Putamen (tissue), 1 donor: ENCODE measurements around the gene CENPT.

Experiments used
- DNase-seq: peaks from one replicate; pipeline ENCODE4 v3.0.0-alpha.2; 2016; ENCODE audit warnings: low spot score

Gene CENPT, protein sequence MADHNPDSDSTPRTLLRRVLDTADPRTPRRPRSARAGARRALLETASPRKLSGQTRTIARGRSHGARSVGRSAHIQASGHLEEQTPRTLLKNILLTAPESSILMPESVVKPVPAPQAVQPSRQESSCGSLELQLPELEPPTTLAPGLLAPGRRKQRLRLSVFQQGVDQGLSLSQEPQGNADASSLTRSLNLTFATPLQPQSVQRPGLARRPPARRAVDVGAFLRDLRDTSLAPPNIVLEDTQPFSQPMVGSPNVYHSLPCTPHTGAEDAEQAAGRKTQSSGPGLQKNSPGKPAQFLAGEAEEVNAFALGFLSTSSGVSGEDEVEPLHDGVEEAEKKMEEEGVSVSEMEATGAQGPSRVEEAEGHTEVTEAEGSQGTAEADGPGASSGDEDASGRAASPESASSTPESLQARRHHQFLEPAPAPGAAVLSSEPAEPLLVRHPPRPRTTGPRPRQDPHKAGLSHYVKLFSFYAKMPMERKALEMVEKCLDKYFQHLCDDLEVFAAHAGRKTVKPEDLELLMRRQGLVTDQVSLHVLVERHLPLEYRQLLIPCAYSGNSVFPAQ

DNA sequence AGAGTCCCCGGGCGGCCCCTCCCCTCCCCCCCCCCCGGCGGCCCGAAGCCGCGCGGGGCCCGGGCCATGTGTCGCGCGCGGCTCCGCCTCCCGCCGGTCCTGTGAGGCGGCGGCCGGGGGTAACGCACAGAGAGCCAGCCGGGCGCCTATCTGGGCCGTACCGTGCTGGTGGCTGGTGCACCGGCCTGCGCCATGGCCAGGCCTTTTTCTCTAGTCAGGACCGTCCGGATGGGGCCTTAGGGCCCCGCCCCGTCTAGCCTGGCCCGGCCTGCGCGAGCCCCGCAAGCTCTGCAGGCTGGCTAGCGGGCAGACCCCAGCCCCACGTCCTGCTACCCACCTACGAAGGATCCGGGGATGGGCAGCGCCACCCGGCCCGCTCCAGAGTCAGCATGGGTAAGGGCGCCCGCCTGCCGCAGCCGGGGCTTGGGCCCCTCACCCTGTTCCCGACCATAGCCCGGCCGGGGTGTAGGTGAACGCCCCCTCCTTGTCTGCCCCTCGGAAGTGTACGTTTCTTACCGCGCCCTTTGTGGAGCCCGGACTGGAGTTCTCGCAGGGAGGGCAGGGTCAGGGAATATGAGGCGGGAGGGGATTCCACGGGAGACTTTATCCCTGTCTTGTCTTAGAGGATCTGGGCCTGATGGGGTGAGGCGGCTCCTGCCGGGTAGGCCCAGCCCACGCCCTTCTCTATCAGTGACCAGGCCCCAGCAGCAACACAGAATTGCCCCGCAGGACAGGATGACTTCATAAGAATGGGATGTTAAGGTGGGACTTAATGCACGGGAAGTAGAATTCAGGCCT, at the start of gene CENPT:
Gene CENPT (minus strand): TSS at position 630 of the 798 bp plus-strand sequence. CDS start 13,834 bp downstream, outside the sequence.
- no peak for DNase-seq

DNA sequence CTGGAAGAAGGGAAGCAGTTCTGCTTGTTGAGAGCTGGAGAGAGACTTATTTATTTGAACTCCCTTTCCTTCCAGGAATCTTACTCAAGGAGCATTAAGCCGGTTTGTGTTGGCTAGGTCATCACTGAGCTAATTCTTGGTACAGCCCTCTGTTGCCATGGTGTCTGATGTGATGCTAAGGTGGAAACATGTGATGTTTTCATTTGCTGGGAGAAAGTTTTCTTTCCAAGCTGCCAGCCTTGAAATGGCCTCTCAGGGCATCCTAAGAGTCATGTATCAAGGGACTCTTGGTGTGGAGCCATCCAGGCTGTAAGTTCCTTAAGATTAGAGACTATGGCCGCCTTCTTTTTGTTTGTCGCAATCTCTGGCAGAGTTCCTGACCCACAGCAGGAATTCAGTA, 49.7 kb upstream of the CENPT start:
- no peak for DNase-seq

DNA sequence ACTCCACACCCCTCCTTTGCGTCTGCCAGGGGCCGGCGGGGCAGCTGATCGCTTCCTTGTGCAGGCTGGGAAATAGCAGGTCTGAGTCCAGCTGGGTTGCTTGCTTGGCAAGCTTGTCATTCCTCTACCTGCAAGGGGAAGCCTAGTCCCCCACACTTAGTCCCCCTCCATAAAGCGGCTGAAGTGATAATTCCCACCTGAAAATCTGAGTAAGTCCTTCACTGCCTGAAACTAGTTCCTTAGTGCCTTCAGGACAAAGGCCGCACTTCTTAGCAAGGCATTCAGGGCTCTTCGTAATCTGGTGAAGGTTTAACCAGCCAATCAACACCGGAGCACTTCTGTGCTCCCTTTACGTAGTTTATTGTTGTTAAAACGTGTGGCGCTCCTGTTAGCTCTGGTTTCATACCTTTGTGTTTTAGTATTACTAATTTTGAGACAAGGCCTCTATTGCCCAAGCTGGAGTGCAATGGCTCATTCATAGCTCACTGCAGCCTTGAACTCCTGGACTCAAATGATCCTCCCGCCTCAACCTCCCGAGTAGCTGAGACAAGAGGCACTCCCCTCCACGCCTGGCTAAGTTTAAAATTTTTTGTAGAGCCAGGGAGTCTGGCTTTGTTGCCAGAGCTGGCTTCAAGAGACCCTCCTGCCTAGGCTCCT, 46.4 kb upstream of the CENPT start:
- no peak for DNase-seq

DNA sequence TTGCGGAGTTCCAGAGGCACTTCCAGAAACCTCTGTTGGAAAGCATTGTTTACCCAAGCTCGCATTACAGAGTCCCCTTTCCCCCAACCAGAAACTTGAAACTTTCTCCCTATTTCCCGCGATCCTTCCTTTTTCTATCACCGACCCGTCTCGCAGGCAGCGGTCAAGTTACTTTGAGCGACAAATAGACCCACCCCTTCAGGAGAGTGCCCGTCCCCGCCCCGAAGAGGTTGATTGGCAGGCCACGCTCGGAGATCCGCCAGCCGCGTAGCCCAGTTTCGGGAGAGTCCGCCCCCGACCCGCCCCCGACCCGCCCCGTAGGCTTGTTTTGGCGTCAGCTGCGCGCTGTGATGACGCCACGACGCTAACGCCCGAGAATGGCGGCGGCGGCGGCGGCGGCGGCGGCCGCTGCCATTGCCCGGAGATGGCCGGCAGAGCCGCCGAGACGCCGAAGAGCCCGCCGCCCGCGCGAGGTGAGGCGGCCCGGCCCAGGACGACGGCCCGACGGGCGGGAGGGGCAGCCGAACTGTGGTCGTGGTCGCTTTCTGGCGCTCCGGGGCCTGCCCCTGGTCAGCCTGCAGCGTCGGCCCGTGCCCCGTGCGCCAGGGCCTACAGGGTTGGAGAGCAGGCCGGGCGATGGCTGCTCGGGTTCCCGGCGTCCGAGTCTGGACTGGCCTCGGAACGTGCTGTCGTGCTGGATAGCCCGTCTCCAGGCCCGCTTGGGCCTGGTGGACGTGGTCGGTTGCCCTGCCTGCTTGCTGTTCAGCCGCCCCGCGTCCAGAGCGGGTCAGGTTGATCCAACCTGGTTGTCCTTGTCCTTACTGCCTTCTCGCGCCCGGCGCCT, 45.6 kb upstream of the CENPT start, which contains the start of gene PSKH1:
Gene PSKH1 (plus strand): TSS at position 356 of the 844 bp plus-strand sequence. CDS start 15,496 bp downstream, outside the sequence.
- peak; percentile 97 for DNase-seq

DNA sequence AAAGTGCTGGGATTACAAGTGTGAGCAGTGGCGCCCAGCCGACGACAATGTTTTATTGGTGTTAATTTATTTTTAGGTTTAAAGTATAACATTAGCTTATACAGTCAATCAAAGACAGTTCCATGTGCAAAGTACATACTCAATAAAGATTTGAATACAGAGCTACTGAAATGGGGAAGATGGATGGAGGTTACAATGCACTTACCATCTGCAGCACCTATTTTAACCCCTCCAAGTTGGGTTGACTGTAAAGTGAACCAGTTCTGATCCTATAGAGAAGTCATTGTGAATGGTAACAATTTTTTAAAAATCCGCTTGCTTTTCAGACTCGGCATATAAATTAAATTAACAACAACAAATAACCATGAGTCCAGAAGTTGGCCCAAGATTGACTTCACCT, 44.9 kb upstream of the CENPT start:
- DNase-seq = no peak

DNA sequence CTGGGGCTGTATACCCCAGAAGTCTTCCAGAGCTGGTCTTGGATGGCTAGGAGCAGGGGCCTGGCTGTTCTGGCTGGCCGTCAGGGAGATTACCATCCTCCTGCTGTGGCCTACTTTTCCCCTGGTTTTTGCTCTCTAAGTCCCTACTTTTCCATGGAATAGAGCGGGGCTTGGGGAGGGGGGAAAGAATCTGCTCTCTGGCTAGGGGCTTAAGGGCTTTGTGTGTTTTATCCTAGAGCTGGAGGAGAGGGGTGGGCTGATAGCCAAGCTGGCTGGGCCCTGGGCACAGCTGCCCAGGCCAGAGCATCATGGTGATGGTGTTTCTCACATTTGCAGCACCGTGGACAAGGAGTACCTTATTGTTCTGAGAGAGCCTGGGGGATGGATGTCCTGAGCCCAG, 40.8 kb upstream of the CENPT start:
- DNase-seq = no peak

DNA sequence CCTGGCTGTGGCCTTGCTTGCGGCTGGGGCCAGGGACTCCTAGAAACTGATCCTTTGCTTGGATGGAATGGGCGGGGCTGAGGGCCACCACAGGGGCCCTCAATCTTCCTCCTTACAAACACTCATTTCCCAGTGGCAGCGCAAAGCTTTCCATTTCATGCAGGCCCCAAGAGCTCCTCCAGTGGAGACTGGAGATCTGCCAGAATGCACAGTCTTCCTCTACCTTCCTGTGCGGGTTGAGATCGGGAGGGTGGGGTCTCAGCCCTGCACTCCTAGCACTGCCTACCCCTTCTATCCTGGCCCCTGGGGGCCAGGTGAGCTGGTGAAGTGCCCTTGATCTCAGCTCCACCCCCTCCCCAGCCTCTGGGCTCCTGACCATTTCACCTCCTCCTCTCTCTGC, 38.9 kb upstream of the CENPT start:
- no peak for DNase-seq

DNA sequence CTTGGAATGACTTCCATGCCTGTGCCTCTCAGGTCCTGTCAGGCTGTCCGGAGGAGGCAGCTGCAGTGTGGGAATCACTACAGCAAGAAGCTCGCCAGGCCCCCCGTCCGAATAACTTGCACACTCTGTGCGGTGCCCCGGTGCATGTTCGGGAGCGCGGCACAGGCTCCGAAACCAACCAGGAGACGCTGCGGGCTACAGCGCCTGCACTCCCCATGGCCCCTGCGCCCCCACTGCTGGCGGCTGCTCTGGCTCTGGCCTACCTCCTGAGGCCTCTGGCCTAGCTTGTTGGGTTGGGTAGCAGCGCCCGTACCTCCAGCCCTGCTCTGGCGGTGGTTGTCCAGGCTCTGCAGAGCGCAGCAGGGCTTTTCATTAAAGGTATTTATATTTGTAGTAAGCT, 38.5 kb upstream of the CENPT start:
- no peak for DNase-seq

DNA sequence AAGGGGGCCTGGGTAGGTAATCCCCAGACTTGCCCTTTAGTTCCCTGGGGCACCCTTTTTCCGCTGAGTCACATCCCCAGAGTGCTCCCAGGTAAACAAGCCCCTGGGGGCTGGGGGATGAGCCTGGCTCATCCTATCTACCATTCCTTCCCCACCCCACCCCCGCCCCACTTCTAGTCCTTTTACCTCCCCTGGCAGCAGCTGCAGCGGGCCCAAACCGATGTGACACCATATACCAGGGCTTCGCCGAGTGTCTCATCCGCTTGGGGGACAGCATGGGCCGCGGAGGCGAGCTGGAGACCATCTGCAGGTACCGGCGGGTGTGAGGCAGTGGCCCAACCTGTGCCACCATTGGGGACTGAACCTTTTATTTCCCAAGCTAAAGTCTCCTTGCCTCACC, 38.1 kb upstream of the CENPT start:
- DNase-seq = no peak

DNA sequence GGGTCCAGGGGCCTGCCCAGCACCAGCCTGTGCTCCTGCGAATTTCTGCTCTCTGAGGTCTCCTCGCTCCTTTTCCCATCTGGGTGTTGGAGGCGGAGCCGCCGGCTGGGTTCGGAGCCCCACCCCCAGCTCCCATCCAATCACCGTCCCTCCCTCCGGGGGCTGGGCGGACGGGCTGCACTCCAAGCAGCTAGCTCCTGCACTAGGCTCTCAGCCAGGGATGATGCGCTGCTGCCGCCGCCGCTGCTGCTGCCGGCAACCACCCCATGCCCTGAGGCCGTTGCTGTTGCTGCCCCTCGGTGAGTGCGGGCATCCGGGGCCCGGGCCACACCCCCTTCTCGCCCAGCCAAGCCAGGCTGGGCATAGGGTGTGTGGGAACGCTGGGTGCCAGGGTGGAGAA, 37.2 kb upstream of the CENPT start, which contains the start of gene NRN1L:
Gene NRN1L (plus strand): TSS at position 202 of the 400 bp plus-strand sequence. CDS start 19 bp downstream, at position 221.
- peak; percentile 92 for DNase-seq

DNA sequence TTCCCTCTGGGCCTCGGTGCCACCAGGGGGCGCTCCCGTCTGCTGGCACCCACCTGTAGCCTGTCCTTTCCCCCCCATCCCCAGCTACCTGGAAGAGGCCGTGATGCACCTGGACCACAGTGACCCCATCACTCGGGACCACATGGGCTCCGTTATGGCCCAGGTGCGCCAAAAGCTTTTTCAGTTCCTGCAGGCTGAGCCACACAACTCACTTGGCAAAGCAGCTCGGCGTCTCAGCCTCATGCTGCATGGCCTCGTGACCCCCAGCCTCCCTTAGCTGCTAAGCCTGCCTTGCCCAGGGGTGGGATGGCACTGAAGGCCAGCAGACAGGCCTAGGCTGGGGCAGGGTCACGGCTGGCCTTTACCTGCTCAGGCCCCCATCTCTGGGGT, 36.4 kb upstream of the CENPT start:
- no peak for DNase-seq

DNA sequence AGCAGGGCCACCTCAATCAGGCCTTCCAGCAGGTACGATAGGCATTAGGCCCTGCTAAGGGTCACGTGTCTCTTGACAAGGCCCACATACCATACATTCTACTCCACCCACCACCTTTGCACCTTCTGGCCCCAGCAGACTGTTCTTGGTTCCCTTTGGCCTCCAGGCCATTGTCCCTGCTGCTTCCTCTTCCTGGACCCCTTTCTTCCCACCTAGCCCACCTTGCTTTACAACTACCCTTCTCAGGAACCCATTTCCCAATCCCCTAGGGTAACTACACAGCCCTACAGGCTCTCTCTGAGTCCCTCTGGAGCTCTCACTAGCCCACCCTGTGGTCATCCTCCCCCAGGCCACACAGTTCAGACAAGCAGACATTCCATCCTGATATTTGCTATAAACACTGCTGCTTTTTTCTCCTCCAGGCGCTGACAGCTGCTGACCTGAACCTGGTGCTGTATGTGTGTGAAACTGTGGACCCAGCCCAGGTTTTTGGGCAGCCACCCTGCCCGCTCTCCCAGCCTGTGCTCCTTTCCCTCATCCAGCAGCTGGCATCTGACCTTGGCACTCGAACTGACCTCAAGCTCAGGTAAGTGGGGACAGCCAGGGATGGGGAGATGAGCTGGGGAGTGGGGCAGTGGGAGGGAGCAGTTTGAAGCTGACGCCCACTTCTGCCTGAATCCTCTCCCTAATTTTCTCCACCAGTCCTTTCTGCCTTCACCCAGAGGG, 35.8 kb upstream of the CENPT start:
- DNase-seq = no peak

DNA sequence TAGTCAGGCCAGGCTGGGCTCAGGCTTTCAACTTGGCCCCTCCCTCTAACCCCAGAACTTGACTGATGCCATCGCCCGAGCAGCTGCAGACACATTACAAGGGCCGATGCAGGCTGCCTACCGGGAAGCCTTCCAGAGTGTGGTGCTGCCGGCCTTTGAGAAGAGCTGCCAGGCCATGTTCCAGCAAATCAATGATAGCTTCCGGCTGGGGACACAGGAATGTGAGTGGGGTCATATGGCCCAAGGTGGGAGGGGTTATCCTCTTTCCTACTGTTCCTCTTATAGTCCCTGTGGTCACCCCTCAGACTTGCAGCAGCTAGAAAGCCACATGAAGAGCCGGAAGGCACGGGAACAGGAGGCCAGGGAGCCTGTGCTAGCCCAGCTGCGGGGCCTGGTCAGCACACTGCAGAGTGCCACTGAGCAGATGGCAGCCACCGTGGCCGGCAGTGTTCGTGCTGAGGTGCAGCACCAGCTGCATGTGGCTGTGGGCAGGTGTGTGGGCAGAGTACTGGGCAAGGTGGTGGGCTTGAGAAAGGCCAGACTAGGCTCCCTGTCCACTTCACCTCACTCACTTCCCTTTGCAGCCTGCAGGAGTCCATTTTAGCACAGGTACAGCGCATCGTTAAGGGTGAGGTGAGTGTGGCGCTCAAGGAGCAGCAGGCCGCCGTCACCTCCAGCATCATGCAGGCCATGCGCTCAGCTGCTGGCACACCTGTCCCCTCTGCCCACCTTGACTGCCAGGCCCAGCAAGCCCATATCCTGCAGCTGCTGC, 35.1 kb upstream of the CENPT start:
- peak; percentile 93 for DNase-seq

DNA sequence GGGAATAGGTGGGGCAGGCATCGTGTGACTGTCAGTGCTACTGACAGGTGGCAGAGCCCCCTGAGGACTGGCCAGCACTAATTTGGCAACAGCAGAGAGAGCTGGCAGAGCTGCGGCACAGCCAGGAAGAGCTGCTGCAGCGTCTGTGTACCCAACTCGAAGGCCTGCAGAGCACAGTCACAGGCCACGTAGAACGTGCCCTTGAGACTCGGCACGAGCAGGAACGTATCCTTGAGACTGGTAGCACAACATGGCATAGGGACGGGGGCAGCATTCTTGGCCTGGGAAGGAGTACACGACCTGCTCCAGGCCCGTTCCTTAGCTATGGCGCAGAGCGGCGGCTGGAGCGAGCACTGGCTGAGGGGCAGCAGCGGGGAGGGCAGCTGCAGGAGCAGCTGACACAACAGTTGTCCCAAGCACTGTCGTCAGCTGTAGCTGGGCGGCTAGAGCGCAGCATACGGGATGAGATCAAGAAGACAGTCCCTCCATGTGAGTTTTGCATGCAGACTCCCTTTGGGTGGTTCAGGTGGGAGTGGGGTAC, 34.2 kb upstream of the CENPT start:
- peak; percentile 73 for DNase-seq

DNA sequence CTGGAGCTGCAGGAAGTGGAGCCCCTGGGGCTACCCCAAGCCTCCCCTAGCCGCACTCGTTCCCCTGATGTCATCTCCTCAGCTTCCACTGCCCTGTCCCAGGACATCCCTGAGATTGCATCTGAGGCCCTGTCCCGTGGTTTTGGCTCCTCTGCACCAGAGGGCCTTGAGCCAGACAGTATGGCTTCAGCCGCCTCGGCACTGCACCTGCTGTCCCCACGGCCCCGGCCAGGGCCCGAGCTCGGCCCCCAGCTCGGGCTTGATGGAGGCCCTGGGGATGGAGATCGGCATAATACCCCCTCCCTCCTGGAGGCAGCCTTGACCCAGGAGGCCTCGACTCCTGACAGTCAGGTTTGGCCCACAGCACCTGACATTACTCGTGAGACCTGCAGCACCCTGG, 33.1 kb upstream of the CENPT start:
- DNase-seq = no peak

DNA sequence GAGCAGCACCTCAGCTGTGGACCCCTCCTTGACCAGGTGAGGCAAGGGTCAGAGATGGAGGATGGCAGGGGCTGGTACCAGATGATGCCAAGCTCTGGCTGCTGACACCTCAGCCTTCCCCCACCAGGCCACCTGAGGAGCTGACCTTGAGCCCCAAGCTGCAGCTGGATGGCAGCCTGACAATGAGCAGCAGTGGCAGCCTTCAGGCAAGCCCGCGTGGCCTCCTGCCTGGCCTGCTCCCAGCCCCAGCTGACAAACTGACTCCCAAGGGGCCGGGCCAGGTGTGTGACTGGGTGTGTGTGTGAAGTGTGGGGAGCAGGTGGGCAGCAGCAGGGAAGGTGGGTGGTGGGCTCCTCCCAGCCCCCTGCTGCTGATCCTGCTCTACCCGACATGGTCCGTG, 32.4 kb upstream of the CENPT start:
- DNase-seq = no peak

DNA sequence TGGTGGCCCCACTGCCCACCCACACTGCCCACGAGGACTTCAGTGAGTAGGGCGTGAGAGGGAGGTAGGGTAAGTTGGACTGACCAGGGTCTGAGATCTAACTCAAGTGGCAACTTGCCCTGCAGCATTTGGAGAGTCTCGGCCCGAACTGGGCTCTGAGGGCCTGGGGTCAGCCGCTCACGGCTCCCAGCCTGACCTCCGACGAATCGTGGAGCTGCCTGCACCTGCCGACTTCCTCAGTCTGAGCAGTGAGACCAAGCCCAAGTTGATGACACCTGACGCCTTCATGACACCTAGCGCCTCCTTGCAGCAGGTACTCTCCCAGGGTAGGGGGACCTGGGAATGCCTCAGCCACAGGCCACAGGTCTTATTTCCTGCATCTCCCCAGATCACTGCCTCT, 32.0 kb upstream of the CENPT start:
- no peak for DNase-seq

DNA sequence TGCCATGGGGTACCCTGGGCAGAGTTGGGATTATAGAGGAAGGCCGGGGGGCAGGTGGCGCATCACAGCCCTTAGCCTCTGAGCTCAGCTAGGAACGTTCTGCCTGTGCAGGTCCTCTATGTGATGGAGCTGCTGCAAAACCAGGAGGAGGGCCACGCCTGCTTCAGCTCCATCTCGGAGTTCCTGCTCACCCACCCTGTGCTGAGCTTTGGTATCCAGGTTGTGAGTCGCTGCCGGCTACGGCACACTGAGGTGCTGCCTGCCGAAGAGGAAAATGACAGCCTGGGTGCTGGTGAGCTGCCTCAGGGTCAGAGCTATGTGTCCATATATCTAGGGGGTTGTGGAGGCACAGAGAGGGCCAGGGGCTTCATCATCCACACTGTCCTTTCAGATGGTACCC, 31.4 kb upstream of the CENPT start:
- no peak for DNase-seq

DNA sequence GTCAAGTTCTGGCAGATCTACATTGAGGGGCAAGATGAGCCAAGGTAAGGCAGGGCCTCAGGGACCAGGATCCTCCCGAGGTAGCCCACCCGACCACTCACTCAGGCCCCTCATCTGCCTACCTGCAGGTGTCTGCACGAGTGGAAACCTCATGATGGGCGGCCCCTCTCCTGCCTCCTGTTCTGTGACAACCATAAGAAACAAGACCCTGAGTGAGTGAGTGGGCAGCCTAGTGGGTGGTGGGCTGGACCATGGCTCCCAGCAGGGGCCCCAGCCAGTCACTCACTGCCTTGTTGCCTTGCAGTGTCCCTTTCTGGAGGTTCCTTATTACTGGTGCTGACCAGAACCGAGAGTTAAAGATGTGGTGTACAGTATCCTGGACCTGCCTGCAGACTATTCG, 30.7 kb upstream of the CENPT start:
- no peak for DNase-seq

DNA sequence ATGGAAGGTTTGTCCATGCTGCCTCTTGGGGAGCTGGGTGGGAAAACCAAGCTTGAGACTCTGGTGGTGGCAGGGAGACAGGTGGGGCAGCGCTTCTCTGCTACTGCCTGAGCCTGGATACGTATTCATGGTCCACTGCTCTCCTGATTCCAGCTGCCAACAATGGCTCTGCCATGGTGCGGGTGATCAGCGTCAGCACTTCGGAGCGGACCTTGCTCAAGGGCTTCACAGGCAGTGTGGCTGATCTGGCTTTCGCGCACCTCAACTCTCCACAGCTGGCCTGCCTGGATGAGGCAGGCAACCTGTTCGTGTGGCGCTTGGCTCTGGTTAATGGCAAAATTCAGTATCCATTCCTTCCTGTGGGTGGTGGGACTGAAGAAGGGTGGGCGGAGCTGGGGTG, 29.6 kb upstream of the CENPT start:
- no peak for DNase-seq
